Measurements from ENCODE around the gene CST9L. TPM values are rescaled to one million over a fixed set of nuclear protein-coding genes. Genes with fewer than 3 reads are reported as not detected.
A peak's percentile ranks its signal among the peaks of the same experiment; 100 is the strongest.

The CST9L gene
- total RNA-seq, 1 experiment from 2014 or later = not detected

DNA sequence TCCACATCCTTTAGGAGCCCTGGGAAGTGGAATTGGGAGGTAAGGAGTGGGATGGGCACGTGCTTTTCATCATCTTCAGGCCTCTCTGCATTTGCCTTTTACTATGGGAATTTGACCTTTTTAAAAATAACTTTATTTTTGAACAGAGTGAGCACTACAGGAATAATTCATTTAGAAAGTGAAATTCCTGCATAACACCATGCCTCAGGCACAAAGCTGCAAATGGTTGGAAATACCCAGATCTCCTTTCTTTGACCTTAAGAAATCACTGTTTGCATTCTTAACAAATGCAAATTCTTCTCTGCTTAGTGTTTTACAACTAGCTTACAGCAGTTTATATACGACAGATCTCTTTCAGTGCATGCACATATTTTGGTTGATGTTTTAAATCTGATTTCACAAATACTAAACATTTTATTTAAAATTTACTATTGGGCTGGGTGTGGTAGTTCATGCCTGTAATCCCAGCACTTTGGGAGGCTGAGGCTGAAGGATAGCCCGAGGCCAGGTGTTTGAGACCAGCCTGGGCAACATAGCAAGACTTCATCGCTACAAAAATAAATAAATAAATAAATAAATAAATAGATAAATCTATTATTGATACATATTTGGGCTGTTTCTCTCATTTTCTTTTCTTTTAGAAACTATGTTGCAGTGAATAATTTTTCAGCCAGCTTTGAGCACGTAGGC is 52.9 kb downstream of the CST9L start:
- Histone ChIP-seq H2AFZ (no peak overlapping the region), H3F3A (ENCODE audit: insufficient read depth, low read depth) (no peaks in the 10 kb centered on the region), H3K4me3 (no peak overlapping the region), H3K27ac (no peak overlapping the region), H4K20me1 (ENCODE audit: insufficient read depth) (no peaks in the 10 kb centered on the region), H3K79me2 (ENCODE audit: low read depth) (no peaks in the 10 kb centered on the region), H3K36me3 (ENCODE audit: low read depth) (no peaks in the 10 kb centered on the region), H3K9me2 (ENCODE audit: insufficient read depth) (0 out of 2 replicates have a peak, but pooled peaks cover 4% of the 10 kb centered on the region), H3K9me3 (ENCODE audit: insufficient read depth, low read depth) (no peaks in the 10 kb centered on the region), H3K4me2 (no peak overlapping the region), H3K4me1 (replicated peaks; ENCODE audit: insufficient read depth) (no peaks in the 10 kb centered on the region), H3K27me3 (ENCODE audit: insufficient read depth, low read depth) (no peaks in the 10 kb centered on the region)
- ChIA-PET POLR2A (ENCODE audit: unreplicated experiment) (no interaction called here), CTCF (no interaction called here)
- no peak for TF ChIP-seq EZH2 (IDR thresholded peaks at IDR 0.05; ENCODE audit: low read depth)
- TF ChIP-seq, protein P1, sequence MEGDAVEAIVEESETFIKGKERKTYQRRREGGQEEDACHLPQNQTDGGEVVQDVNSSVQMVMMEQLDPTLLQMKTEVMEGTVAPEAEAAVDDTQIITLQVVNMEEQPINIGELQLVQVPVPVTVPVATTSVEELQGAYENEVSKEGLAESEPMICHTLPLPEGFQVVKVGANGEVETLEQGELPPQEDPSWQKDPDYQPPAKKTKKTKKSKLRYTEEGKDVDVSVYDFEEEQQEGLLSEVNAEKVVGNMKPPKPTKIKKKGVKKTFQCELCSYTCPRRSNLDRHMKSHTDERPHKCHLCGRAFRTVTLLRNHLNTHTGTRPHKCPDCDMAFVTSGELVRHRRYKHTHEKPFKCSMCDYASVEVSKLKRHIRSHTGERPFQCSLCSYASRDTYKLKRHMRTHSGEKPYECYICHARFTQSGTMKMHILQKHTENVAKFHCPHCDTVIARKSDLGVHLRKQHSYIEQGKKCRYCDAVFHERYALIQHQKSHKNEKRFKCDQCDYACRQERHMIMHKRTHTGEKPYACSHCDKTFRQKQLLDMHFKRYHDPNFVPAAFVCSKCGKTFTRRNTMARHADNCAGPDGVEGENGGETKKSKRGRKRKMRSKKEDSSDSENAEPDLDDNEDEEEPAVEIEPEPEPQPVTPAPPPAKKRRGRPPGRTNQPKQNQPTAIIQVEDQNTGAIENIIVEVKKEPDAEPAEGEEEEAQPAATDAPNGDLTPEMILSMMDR (conservative IDR thresholded peaks at IDR 0.05) = no peak
- no TSS peak for BruUV-seq (replicated peaks)
- intact Hi-C loops (cut with micrococcal nuclease; ENCODE audit: unreplicated experiment) = no loop called here
- DNase-seq = peak in 1 of 2 experiments; percentile 70

DNA sequence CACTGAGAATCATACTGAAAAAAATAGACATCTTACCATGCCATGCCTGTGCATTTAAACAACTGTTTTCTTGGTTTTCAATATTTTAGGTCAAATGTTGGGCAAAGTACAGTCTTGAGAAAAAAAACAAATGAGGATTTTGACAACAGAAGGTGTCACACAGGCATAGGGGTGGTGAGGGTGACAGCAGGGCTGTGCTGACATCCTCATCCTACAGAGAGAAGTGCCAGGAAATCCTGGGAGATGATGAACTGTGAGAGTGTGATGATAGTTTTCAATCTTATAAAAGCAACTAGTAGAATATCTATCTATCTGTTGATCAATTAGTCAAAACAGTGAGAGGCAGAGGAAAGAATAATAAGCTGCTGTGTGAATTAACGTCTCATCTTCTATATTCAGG is 53.4 kb downstream of the CST9L start:
- H3K27me3 ChIP-seq (ENCODE audit: insufficient read depth, low read depth) = no peaks in the 10 kb centered on the region
- H3K4me3 ChIP-seq = no peak overlapping the region
- H3K27ac ChIP-seq = no peak overlapping the region
- CTCF ChIA-PET = no interaction called here
- TF ChIP-seq EZH2 (IDR thresholded peaks at IDR 0.05; ENCODE audit: low read depth) = no peak
- TF ChIP-seq, protein P1 (conservative IDR thresholded peaks at IDR 0.05) = no peak
- H2AFZ ChIP-seq = no peak overlapping the region
- no peaks in the 10 kb centered on the region for H3K79me2 ChIP-seq (ENCODE audit: low read depth)
- DNase-seq = no peak
- no peaks in the 10 kb centered on the region for H3K4me1 ChIP-seq (replicated peaks; ENCODE audit: insufficient read depth)
- no peaks in the 10 kb centered on the region for H3F3A ChIP-seq (ENCODE audit: insufficient read depth, low read depth)
- no peaks in the 10 kb centered on the region for H3K9me3 ChIP-seq (ENCODE audit: insufficient read depth, low read depth)
- 0 out of 2 replicates have a peak, but pooled peaks cover 4% of the 10 kb centered on the region for H3K9me2 ChIP-seq (ENCODE audit: insufficient read depth)
- H3K4me2 ChIP-seq = no peak overlapping the region
- H4K20me1 ChIP-seq (ENCODE audit: insufficient read depth) = no peaks in the 10 kb centered on the region
- POLR2A ChIA-PET (ENCODE audit: unreplicated experiment) = no interaction called here
- intact Hi-C loops (cut with micrococcal nuclease; ENCODE audit: unreplicated experiment) = no loop called here
- no peaks in the 10 kb centered on the region for H3K36me3 ChIP-seq (ENCODE audit: low read depth)
- no TSS peak for BruUV-seq (replicated peaks)

Other genes with a start within 250 kb of the CST9L start
- 29.8 and 30.9 TPM in 2 replicates for gene NXT1, start 217.7 kb downstream of the CST9L start, total RNA-seq (2021)
- gene GZF1, start 206.3 kb downstream of the CST9L start, total RNA-seq (2021) = 8.1 and 11.1 TPM in 2 replicates
- gene NAPB, start 147.0 kb downstream of the CST9L start, total RNA-seq (2021) = 13.8 and 16.5 TPM in 2 replicates
- not detected in 2 replicates for gene CSTL1, start 128.8 kb downstream of the CST9L start, total RNA-seq (2021)
- not detected in 2 replicates for gene CST11, start 115.6 kb downstream of the CST9L start, total RNA-seq (2021)
- not detected in 2 replicates for gene CST8, start 77.4 kb downstream of the CST9L start, total RNA-seq (2021)
- not detected in 2 replicates for gene CST9, start 37.4 kb upstream of the CST9L start, total RNA-seq (2021)
- 262 and 355 TPM in 2 replicates for gene CST3, start 69.5 kb upstream of the CST9L start, total RNA-seq (2021)
- gene CST4, start 120.6 kb upstream of the CST9L start, total RNA-seq (2021) = 0.78 TPM in 1 of 2 replicates, not detected in the other
- gene CST1, start 182.5 kb upstream of the CST9L start, total RNA-seq (2021) = 0.76 TPM in 1 of 2 replicates, not detected in the other